Measurements from ENCODE around the gene UFM1.

DNA sequence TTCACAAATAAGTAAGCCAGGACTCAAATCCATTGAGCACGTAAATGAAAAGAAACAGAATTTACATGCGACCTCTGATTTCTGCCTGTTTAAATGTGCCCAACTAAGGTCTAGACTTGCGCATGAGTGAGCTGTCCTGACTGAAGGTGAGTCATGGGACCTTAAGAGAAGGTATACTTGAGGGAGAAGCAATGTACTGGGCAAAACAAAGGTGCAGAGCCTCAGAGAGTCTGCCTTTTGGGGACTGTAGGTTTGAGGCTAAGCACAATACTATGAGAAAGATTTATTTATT is 45.8 kb downstream of the UFM1 start:
- no peak for TF ChIP-seq POLR2AphosphoS5 (IDR thresholded peaks at IDR 0.05)
- TF ChIP-seq EP300 (IDR thresholded peaks at IDR 0.05), result no peak
- TF ChIP-seq, protein P1, sequence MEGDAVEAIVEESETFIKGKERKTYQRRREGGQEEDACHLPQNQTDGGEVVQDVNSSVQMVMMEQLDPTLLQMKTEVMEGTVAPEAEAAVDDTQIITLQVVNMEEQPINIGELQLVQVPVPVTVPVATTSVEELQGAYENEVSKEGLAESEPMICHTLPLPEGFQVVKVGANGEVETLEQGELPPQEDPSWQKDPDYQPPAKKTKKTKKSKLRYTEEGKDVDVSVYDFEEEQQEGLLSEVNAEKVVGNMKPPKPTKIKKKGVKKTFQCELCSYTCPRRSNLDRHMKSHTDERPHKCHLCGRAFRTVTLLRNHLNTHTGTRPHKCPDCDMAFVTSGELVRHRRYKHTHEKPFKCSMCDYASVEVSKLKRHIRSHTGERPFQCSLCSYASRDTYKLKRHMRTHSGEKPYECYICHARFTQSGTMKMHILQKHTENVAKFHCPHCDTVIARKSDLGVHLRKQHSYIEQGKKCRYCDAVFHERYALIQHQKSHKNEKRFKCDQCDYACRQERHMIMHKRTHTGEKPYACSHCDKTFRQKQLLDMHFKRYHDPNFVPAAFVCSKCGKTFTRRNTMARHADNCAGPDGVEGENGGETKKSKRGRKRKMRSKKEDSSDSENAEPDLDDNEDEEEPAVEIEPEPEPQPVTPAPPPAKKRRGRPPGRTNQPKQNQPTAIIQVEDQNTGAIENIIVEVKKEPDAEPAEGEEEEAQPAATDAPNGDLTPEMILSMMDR (IDR thresholded peaks at IDR 0.05), result no peak
- no peak for TF ChIP-seq POLR2A (IDR thresholded peaks at IDR 0.05)
